H1 (cell line): Measurements from ENCODE around the gene C17orf100. TPM values are rescaled to one million over a fixed set of nuclear protein-coding genes. Genes with fewer than 3 reads are reported as not detected.

Experiments
- CTCF ChIA-PET: fragments of 300-600 bp; sonication (Branson Sonifier 250); formaldehyde crosslinking; loops from one replicate; lab custom pipeline; 2021; ENCODE audit not compliant: partially characterized antibody; lab: Charles Lee
- POLR2A ChIA-PET: fragments of 300-600 bp; sonication (Branson Sonifier 250); formaldehyde crosslinking; loops from one replicate; lab custom pipeline; 2021; ENCODE audit warnings: inconsistent platforms; ENCODE audit not compliant: partially characterized antibody; lab: Charles Lee
- DNase-seq, 2 experiments: peaks; one replicate each; pipeline versions ENCODE4 v3.0.0 to v3.0.0-alpha.2; 2010 to 2022; ENCODE audit warnings: low spot score in 2 of 2, low read depth in 1 of 2, mixed read lengths in 1 of 2
- FAIRE-seq: peaks from 2 replicates; lab custom pipeline; 2011; peaks lifted over from hg19 to GRCh38; lab: Jason Lieb, UNC
- H2AFZ ChIP-seq: 2 replicates; pipeline ENCODE4 v1.8.1; 2012; ENCODE audit warnings: low read length, inconsistent platforms
- H2AK5ac ChIP-seq: 2 replicates; pipeline ENCODE4 v1.6.1; 2013; ENCODE audit warnings: low read depth, low read length
- H2BK120ac ChIP-seq: replicated peaks from 2 replicates; pipeline ENCODE3; 2013; ENCODE audit warnings: low read depth, low read length, inconsistent platforms
- H2BK12ac ChIP-seq: 2 replicates; pipeline ENCODE4 v1.6.1; 2013; ENCODE audit warnings: low read depth, low read length
- H2BK15ac ChIP-seq: 2 replicates; pipeline ENCODE4 v1.6.1; 2013; ENCODE audit warnings: low read length
- H2BK20ac ChIP-seq: 2 replicates; pipeline ENCODE4 v1.6.1; 2013; ENCODE audit warnings: low read length
- H2BK5ac ChIP-seq: 2 replicates; pipeline ENCODE4 v1.6.1; 2013; ENCODE audit warnings: low read depth, low read length
- H3K14ac ChIP-seq: 2 replicates; pipeline ENCODE4 v1.6.1; 2013; ENCODE audit warnings: inconsistent platforms; ENCODE audit not compliant: insufficient read length
- H3K18ac ChIP-seq: 2 replicates; pipeline ENCODE4 v1.6.1; 2013; ENCODE audit warnings: low read length; ENCODE audit errors: extremely low read depth
- H3K23ac ChIP-seq: 2 replicates; pipeline ENCODE4 v1.6.1; 2013; ENCODE audit warnings: inconsistent platforms; ENCODE audit not compliant: insufficient read length
- H3K23me2 ChIP-seq: 2 replicates; pipeline ENCODE4 v1.6.1; 2013; ENCODE audit warnings: low read depth, low read length
- H3K27ac ChIP-seq: 2 replicates; pipeline ENCODE4 v1.6.1; 2011; ENCODE audit warnings: low read depth, low read length, inconsistent platforms
- H3K27me3 ChIP-seq, 4 experiments: replicated peaks in 1 of 4; 1 replicate in 1 of 4; 2 replicates in 3 of 4; pipeline versions ENCODE4 v1.6.1 to v1.8.1; 2011 to 2013; ENCODE audit warnings: low read length in 3 of 4, mild to moderate bottlenecking in 3 of 4, inconsistent platforms in 2 of 4, mixed read lengths in 2 of 4, moderate library complexity in 1 of 4; ENCODE audit not compliant: control insufficient read depth in 3 of 4, insufficient read depth in 3 of 4; ENCODE audit errors: extremely low read depth in 1 of 4
- H3K36me3 ChIP-seq, 4 experiments: 2 replicates each; pipeline versions ENCODE4 v1.6.1 to v1.8.1; 2011 to 2013; ENCODE audit warnings: mild to moderate bottlenecking in 4 of 4, low read length in 3 of 4, moderate library complexity in 2 of 4, control low read depth in 1 of 4, inconsistent platforms in 1 of 4; ENCODE audit not compliant: insufficient read depth in 4 of 4, control insufficient read depth in 2 of 4
- H3K4ac ChIP-seq: replicated peaks from 2 replicates; pipeline ENCODE3; 2013; ENCODE audit warnings: low read length, low read depth, mixed read lengths, inconsistent platforms; ENCODE audit not compliant: insufficient read length
- H3K4me1 ChIP-seq, 4 experiments: replicated peaks in 1 of 4; 1 replicate in 1 of 4; 2 replicates in 3 of 4; pipeline versions ENCODE4 v1.6.1 to v1.8.1; 2011 to 2013; ENCODE audit warnings: low read length in 3 of 4, inconsistent platforms in 2 of 4, mixed read lengths in 1 of 4; ENCODE audit not compliant: insufficient read depth in 4 of 4, control insufficient read depth in 3 of 4
- H3K4me2 ChIP-seq, 2 experiments: 2 replicates each; pipeline versions ENCODE4 v1.6.1 to v1.8.1; 2011 to 2013; ENCODE audit warnings: low read depth in 2 of 2, low read length in 2 of 2, control low read depth in 1 of 2, inconsistent platforms in 1 of 2, mild to moderate bottlenecking in 1 of 2; ENCODE audit not compliant: insufficient read depth in 1 of 2
- H3K4me3 ChIP-seq, 4 experiments: fragments of 200-600, 300-600 bp in 1 of 4; sonication (generic), shearing (Covaris generic), sonication (Bioruptor Twin) in 1 of 4; 2 replicates each; pipeline versions ENCODE4 v1.5.1 to v1.8.1; 2011 to 2016; ENCODE audit warnings: low read length in 4 of 4, low read depth in 3 of 4, control low read depth in 2 of 4, inconsistent platforms in 2 of 4, mild to moderate bottlenecking in 2 of 4, mixed read lengths in 1 of 4, moderate library complexity in 1 of 4; ENCODE audit not compliant: insufficient read depth in 2 of 4; ENCODE audit errors: extremely low read depth in 1 of 4
- H3K56ac ChIP-seq: replicated peaks from 2 replicates; pipeline ENCODE3; 2013; ENCODE audit warnings: low read depth, mild to moderate bottlenecking, mixed read lengths, low read length, inconsistent platforms; ENCODE audit not compliant: insufficient read length
- H3K79me1 ChIP-seq: 2 replicates; pipeline ENCODE4 v1.6.1; 2013; ENCODE audit warnings: low read depth, low read length, control low read depth
- H3K79me2 ChIP-seq, 2 experiments: 2 replicates each; pipeline versions ENCODE4 v1.6.1 to v1.8.1; 2012 to 2013; ENCODE audit warnings: low read length in 2 of 2, mild to moderate bottlenecking in 2 of 2, inconsistent platforms in 1 of 2; ENCODE audit not compliant: insufficient read depth in 2 of 2, control insufficient read depth in 1 of 2
- H3K9ac ChIP-seq, 4 experiments: replicated peaks in 1 of 4; 1 replicate in 1 of 4; 2 replicates in 3 of 4; pipeline versions ENCODE4 v1.6.1 to v1.8.1; 2011 to 2013; ENCODE audit warnings: low read depth in 3 of 4, low read length in 3 of 4, control low read depth in 2 of 4, mild to moderate bottlenecking in 2 of 4, moderate library complexity in 2 of 4, inconsistent platforms in 1 of 4; ENCODE audit errors: extremely low read depth in 1 of 4
- H3K9me3 ChIP-seq, 2 experiments: 2 replicates each; pipeline versions ENCODE4 v1.6.1 to v1.8.1; 2012 to 2013; ENCODE audit warnings: mild to moderate bottlenecking in 2 of 2, moderate library complexity in 2 of 2, control low read depth in 1 of 2, inconsistent platforms in 1 of 2, low read depth in 1 of 2, low read length in 1 of 2, mixed read lengths in 1 of 2; ENCODE audit not compliant: insufficient read depth in 2 of 2
- H4K20me1 ChIP-seq, 2 experiments: replicated peaks in 1 of 2; 2 replicates each; pipeline versions ENCODE3 to v1.8.1; 2011 to 2013; ENCODE audit warnings: inconsistent platforms in 2 of 2, low read length in 2 of 2, mild to moderate bottlenecking in 1 of 2; ENCODE audit not compliant: insufficient read depth in 2 of 2, control insufficient read depth in 1 of 2
- H4K5ac ChIP-seq: 2 replicates; pipeline ENCODE4 v1.6.1; 2013; ENCODE audit warnings: low read length, low read depth, mixed read lengths, inconsistent platforms; ENCODE audit not compliant: insufficient read length
- H4K8ac ChIP-seq: 2 replicates; pipeline ENCODE4 v1.8.0; 2013; ENCODE audit warnings: mild to moderate bottlenecking, moderate library complexity, low read length, inconsistent platforms; ENCODE audit not compliant: insufficient read depth; ENCODE audit errors: extremely low read depth
- H4K91ac ChIP-seq: replicated peaks from 2 replicates; pipeline ENCODE3; 2013; ENCODE audit warnings: low read length, mixed read lengths, inconsistent platforms; ENCODE audit not compliant: insufficient read length
- POLR2AphosphoS5 ChIP-seq: IDR thresholded peaks from 2 replicates; pipeline ENCODE4 v1.6.1; 2011; ENCODE audit warnings: low read depth, low read length
- RBBP5 ChIP-seq: IDR thresholded peaks from 2 replicates; pipeline ENCODE4 v1.7.1; 2012; ENCODE audit warnings: low read depth, mild to moderate bottlenecking, inconsistent platforms, low read length, moderate library complexity, borderline replicate concordance
- SAP30 ChIP-seq: fragments of 300-600 bp; sonication (generic); IDR thresholded peaks from 2 replicates; pipeline ENCODE4 v1.7.1; 2012; ENCODE audit warnings: low read length, moderate library complexity, mild to moderate bottlenecking, inconsistent platforms; ENCODE audit not compliant: insufficient read depth, insufficient replicate concordance
- WGBS, 2 experiments: shearing (Covaris generic) in 1 of 2; methylation state at CpG; one replicate each; pipeline versions ENCODE4 v1.1.6 to v1.1.7; 2013 to 2015; ENCODE audit warnings: low lambda C conversion rate in 2 of 2, mixed read lengths in 2 of 2, inconsistent platforms in 1 of 2, low coverage in 1 of 2, missing lambda C conversion rate in 1 of 2; ENCODE audit not compliant: insufficient replicate concordance in 2 of 2, insufficient coverage in 1 of 2, insufficient read length in 1 of 2; ENCODE audit errors: extremely low coverage in 1 of 2, missing lambda C conversion rate in 1 of 2; 5-methylcytosine and 5-hydroxymethylcytosine counted together
- polyA plus RNA-seq, 7 experiments: library from polyadenylated mRNA; depleted of rRNA in 3 of 7; stranded (reverse) in 5 of 7; unstranded in 2 of 7; fragments of >200 nt in 5 of 7; fragments of 200-250 nt in 2 of 7; gene quantifications; 1 replicate in 5 of 7; 2 replicates in 1 of 7; 4 replicates in 1 of 7; pipeline versions ENCODE4 v1.2.1 to v1.2.3, GENCODE V29; 2011 to 2013; ENCODE audit warnings: missing spikeins in 2 of 7, mixed read lengths in 2 of 7
- total RNA-seq: library from RNA; stranded (reverse); fragmentation: NEBNext Ultra II Directional; extraction: Animal tissue kit (Norgen Biotek cat#: 25700); gene quantifications from 2 replicates; pipeline ENCODE4 v1.2.1, GENCODE V29; 2021

The C17orf100 gene
- total and polyA plus RNA-seq, 2 of the 8 experiments (the other 6 are each of a cell fraction or from before 2014, with no cell fraction given) = 2.1 to 2.8 TPM

GRCh38 chr17:6677158-6677831 is 25.7 kb downstream of the C17orf100 start:
- DNase-seq = no peak
- no peak overlapping the region for H3K9ac ChIP-seq
- POLR2A ChIA-PET = interaction anchor here (1.1 kb wide), 1 partner anchor 10 kb away, joined by 3 read pairs; no protein-coding TSS in a partner anchor

More at GRCh38 chr17:6677158-6677831, 25.7 kb downstream of the C17orf100 start:
- H3K27me3 ChIP-seq = no peaks in the 10 kb centered on the region
- CTCF ChIA-PET = interaction anchor here (0.6 to 3.2 kb wide), 10 partner anchors 8 to 216 kb away, joined by 3 to 17 read pairs (median 3); partner anchors contain the start of gene SLC13A5
- H2AK5ac ChIP-seq = no peak overlapping the region
- no peaks in the 10 kb centered on the region for H3K79me2 ChIP-seq
- H3K36me3 ChIP-seq = no peaks in the 10 kb centered on the region
- FAIRE-seq = no peak
- no peak overlapping the region for H2BK20ac ChIP-seq
- H3K18ac ChIP-seq = no peak overlapping the region; the same call in 1 of the 2 replicates
- no peaks in the 10 kb centered on the region for H3K23me2 ChIP-seq
- no peak overlapping the region for H4K91ac ChIP-seq
- no peak overlapping the region for H3K56ac ChIP-seq
- H2BK5ac ChIP-seq = no peak overlapping the region
- no peak overlapping the region for H3K4ac ChIP-seq
- no peak overlapping the region for H3K14ac ChIP-seq
- no peaks in the 10 kb centered on the region; a peak in 1 of 7 replicates for H3K4me1 ChIP-seq
- H3K23ac ChIP-seq = no peak overlapping the region
- H3K4me3 ChIP-seq = no peak overlapping the region
- H2BK15ac ChIP-seq = no peak overlapping the region
- 92% methylated on average over 13 of the region's 16 CpGs; no CpG with 5 or more reads in 1 of the 2 experiments for WGBS, 2 experiments
- no peak overlapping the region; the same call in 1 of the 2 replicates for H4K8ac ChIP-seq
- H2BK12ac ChIP-seq = no peak overlapping the region
- no peak overlapping the region for H3K27ac ChIP-seq
- no peaks in the 10 kb centered on the region for H3K79me1 ChIP-seq
- H3K9me3 ChIP-seq = no peaks in the 10 kb centered on the region
- H2BK120ac ChIP-seq = no peak overlapping the region
- no peaks in the 10 kb centered on the region for H4K20me1 ChIP-seq
- TF ChIP-seq RBBP5 = no peak
- TF ChIP-seq SAP30 = no peak
- TF ChIP-seq POLR2AphosphoS5 = no peak
- H4K5ac ChIP-seq = no peak overlapping the region
- no peak overlapping the region for H3K4me2 ChIP-seq
- no peak overlapping the region for H2AFZ ChIP-seq
